ENCODE results near the gene NKG7. TPM values are rescaled to one million over a fixed set of nuclear protein-coding genes. Genes with fewer than 3 reads are reported as not detected.

Gene NKG7
- total RNA-seq, 4 donors from 2014 or later, result 1.3 TPM; not detected in 3

DNA sequence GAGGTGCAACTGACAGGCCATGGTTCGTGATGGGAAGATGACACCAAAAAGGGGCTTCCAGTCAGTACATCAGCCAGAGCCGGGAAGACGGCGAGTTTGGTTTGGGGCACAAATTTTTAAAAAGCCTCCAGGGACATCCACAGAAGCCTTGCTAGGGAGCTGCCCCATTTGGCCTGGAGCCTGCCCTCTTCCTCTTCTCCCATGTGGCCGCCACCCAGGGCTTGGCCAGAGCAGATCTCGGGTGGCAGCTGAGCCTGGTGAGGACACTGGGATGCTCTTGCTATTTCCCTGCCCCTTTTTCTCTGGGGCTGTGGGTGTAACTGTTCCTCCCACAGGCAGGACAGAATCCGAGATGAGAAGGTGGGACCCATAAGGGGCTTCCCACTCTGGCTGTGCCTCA, 14.5 kb downstream of the NKG7 start:
- 69 to 76% methylated on average over 7 of the region's 7 CpGs for WGBS, 2 donors
- no peak for DNase-seq (ENCODE audit: low spot score in 2 of 2)
- TF ChIP-seq, protein P1, sequence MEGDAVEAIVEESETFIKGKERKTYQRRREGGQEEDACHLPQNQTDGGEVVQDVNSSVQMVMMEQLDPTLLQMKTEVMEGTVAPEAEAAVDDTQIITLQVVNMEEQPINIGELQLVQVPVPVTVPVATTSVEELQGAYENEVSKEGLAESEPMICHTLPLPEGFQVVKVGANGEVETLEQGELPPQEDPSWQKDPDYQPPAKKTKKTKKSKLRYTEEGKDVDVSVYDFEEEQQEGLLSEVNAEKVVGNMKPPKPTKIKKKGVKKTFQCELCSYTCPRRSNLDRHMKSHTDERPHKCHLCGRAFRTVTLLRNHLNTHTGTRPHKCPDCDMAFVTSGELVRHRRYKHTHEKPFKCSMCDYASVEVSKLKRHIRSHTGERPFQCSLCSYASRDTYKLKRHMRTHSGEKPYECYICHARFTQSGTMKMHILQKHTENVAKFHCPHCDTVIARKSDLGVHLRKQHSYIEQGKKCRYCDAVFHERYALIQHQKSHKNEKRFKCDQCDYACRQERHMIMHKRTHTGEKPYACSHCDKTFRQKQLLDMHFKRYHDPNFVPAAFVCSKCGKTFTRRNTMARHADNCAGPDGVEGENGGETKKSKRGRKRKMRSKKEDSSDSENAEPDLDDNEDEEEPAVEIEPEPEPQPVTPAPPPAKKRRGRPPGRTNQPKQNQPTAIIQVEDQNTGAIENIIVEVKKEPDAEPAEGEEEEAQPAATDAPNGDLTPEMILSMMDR (IDR thresholded peaks at IDR 0.05), result no peak
- TF ChIP-seq POLR2A (IDR thresholded peaks at IDR 0.05), result no peak
- H3K4me3 ChIP-seq (ENCODE audit: low read depth, poor library complexity, severe bottlenecking), result no peak overlapping the region
- intact Hi-C loops (cut with DNase I; ENCODE audit: low total_unique reads), result no loop called here

- 95 to 96% methylated on average over 10 of the region's 10 CpGs for WGBS, 2 donors
- TF ChIP-seq, protein P1 (IDR thresholded peaks at IDR 0.05), result no peak
- TF ChIP-seq POLR2A (IDR thresholded peaks at IDR 0.05), result no peak
- intact Hi-C loops (cut with DNase I; ENCODE audit: low total_unique reads), result no loop called here
- no peak for DNase-seq (ENCODE audit: low spot score in 2 of 2)
- H3K4me3 ChIP-seq (ENCODE audit: low read depth, poor library complexity, severe bottlenecking), result no peak overlapping the region
Measured at GRCh38 chr19:51356159-51356801, 16.2 kb downstream of the NKG7 start.

DNA sequence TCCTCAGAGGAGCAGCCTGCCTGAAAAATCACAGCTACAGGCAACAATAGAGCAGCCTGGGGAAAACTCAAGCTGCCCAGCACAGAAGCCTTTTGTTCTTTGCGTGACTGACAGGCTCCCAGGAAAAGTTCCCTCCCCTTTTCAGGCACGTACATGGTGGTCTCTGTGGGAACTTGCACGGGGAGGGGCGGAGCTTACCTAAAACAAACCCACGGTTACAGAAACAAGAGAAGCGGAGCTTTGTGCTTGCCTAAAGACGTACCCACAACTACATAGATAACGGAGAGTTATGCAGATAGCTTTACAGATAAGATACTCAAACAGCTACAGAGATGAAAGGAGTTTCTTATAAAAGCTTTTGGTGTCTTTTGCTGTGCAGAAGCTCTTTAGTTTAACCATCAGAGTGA, 17.7 kb downstream of the NKG7 start:
- 56 to 57% methylated on average over 8 of the region's 8 CpGs for WGBS, 2 donors
- TF ChIP-seq POLR2A (IDR thresholded peaks at IDR 0.05), result no peak
- intact Hi-C loops (cut with DNase I; ENCODE audit: low total_unique reads), result no loop called here
- no peak overlapping the region for H3K4me3 ChIP-seq (ENCODE audit: low read depth, poor library complexity, severe bottlenecking)
- no peak for DNase-seq (ENCODE audit: low spot score in 2 of 2)

- intact Hi-C loops (cut with DNase I; ENCODE audit: low total_unique reads), result no loop called here
- 77 to 88% methylated on average over 10 to 12 of the region's 12 CpGs for WGBS, 2 donors
- H3K4me3 ChIP-seq (ENCODE audit: low read depth, poor library complexity, severe bottlenecking), result no peak overlapping the region
- DNase-seq (ENCODE audit: low spot score in 2 of 2), result no peak
- no peak for TF ChIP-seq POLR2A (IDR thresholded peaks at IDR 0.05)
- TF ChIP-seq, protein P1 (IDR thresholded peaks at IDR 0.05), result no peak
Measured at GRCh38 chr19:51354103-51354741, 18.2 kb downstream of the NKG7 start.

- TF ChIP-seq, protein P1 (IDR thresholded peaks at IDR 0.05), result no peak
- no peak for TF ChIP-seq POLR2A (IDR thresholded peaks at IDR 0.05)
- H3K4me3 ChIP-seq (ENCODE audit: low read depth, poor library complexity, severe bottlenecking), result no peak overlapping the region
- intact Hi-C loops (cut with DNase I; ENCODE audit: low total_unique reads), result no loop called here
- 95 to 96% methylated on average over 16 of the region's 16 CpGs for WGBS, 2 donors
- DNase-seq (ENCODE audit: low spot score in 2 of 2), result no peak
Measured at GRCh38 chr19:51352783-51353360, 19.6 kb downstream of the NKG7 start.

DNA sequence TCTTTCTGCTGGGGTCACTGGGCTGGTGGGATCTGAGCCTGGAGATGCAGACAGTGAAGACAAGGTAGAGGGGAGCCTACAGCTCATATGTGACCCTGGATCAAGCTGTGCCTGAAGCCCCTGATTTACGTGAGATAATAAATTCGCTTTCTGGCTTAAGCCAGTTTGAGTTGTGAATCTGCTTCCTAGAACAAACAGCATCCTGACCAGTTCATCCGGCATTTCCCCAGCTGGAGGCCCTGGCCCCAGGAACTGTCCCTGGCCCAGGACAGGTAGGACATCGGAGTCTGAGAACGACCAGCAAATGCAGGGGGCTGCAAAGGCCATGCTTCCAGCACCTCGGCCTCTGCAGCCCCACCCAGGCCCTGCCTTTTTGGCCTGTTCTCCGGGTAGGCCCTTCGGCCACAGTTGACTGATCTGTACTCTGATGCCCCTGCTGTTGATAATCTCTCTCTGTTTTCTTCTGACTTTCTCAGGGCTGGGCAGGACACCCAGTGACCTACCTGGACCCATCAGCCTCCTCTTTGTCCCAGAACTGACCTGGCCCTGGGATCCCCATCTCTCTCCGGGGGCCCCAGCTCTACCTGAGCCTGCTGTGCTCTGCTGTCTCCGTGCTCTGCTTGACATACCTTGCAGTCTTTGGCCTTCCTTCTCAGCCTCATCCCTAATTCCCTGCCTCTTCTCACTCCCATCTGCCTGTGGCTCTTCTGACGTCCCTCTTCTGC, 21.0 kb downstream of the NKG7 start:
- intact Hi-C loops (cut with DNase I; ENCODE audit: low total_unique reads), result no loop called here
- no peak overlapping the region for H3K4me3 ChIP-seq (ENCODE audit: low read depth, poor library complexity, severe bottlenecking)
- WGBS, 2 donors, result 95 to 97% methylated on average over 11 of the region's 11 CpGs
- DNase-seq (ENCODE audit: low spot score in 2 of 2), result no peak
- TF ChIP-seq POLR2A (IDR thresholded peaks at IDR 0.05), result no peak
- TF ChIP-seq, protein P1 (IDR thresholded peaks at IDR 0.05), result no peak

Measured in lower leg skin (tissue), 4 donors.